ENCODE data around the gene MAGI2. TPM values are rescaled to one million over a fixed set of nuclear protein-coding genes. Genes with fewer than 3 reads are reported as not detected.

MAGI2 gene
- total RNA-seq, 1 donor from 2014 or later: 0.10 TPM

DNA sequence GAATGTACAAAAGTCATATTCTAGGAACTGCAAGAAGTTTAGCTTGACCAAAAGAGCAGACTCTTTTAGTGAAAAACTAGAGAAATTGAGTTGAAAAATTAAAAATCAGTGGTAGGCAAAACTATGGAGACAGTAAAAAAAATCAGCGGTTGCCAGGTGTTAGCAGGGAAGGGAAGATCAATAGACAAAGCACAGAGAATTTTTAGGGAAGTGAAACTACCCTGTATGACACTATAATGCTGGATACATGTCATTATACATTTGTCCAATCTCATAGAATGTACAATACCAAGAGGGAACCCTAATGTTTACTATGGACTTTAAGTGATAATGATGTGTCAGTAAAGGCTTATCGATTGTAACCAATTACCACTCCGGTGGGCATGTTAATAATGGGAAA, 761.9 kb downstream of the MAGI2 start:
- no peak for DNase-seq (ENCODE audit: low spot score)
- H3K4me1 Mint-ChIP-seq (ENCODE audit: low read depth): no peaks in the 10 kb centered on the region
- H3K4me3 Mint-ChIP-seq: no peak overlapping the region
- intact Hi-C loops (cut with micrococcal nuclease): no loop called here
- H3K27me3 Mint-ChIP-seq (ENCODE audit: insufficient read depth): no peaks in the 10 kb centered on the region
- H3K9me3 Mint-ChIP-seq: no peaks in the 10 kb centered on the region
- no peak overlapping the region for H3K27ac Mint-ChIP-seq
- H3K36me3 Mint-ChIP-seq (ENCODE audit: low read depth): no peaks in the 10 kb centered on the region

GRCh38 chr7:78690174-78690573, 763.3 kb downstream of the MAGI2 start:
- DNase-seq (ENCODE audit: low spot score): no peak
- Mint-ChIP-seq H3K4me1 (ENCODE audit: low read depth) (no peaks in the 10 kb centered on the region), H3K36me3 (ENCODE audit: low read depth) (no peaks in the 10 kb centered on the region), H3K27ac (no peak overlapping the region), H3K4me3 (no peak overlapping the region), H3K27me3 (ENCODE audit: insufficient read depth) (no peaks in the 10 kb centered on the region), H3K9me3 (no peaks in the 10 kb centered on the region)
- intact Hi-C loops (cut with micrococcal nuclease): no loop called here

DNA sequence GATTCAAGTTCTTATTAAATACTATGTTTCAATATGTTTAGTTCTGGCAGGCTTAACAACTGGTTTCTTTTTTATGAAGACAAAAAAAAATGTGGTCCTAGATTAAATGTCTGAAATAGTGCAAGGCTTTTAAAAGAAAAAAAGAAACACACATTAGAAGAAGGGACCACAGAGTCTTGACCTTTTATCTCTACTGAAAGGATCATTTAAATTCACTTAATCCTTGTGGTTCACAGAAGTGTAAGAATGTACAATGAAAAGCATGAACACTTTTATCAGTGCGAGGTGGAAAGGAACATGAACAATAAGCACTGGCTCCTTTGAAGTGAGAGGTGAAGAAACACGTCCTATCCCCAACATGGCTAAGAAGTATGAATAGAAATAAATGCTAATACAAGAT, 765.1 kb downstream of the MAGI2 start:
- Mint-ChIP-seq H3K4me1 (ENCODE audit: low read depth) (no peaks in the 10 kb centered on the region), H3K27me3 (ENCODE audit: insufficient read depth) (no peaks in the 10 kb centered on the region), H3K9me3 (no peaks in the 10 kb centered on the region), H3K4me3 (no peak overlapping the region), H3K27ac (no peak overlapping the region), H3K36me3 (ENCODE audit: low read depth) (no peaks in the 10 kb centered on the region)
- DNase-seq (ENCODE audit: low spot score): no peak
- intact Hi-C loops (cut with micrococcal nuclease): no loop called here

DNA sequence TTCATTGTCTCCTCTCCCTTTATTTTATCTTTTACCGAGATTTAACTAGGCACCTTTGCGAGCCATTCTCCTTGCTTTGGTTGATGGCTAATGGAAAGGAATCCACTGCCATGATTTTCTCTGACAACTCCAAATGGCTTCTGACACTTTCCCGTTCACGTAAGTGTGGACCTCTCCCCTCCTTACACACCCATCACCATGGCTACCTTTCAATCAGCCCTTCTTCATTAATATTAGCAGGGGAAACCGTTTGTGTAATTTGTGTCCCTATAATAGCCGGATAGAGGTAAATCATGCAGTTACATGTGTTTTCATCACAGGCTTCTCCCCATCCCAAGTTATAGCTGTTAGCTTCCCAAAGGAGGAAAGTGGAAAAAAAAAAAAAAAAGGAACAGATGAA, 767.3 kb downstream of the MAGI2 start:
- DNase-seq (ENCODE audit: low spot score): no peak
- Mint-ChIP-seq H3K4me1 (ENCODE audit: low read depth) (no peaks in the 10 kb centered on the region), H3K27ac (no peak overlapping the region), H3K36me3 (ENCODE audit: low read depth) (no peaks in the 10 kb centered on the region), H3K27me3 (ENCODE audit: insufficient read depth) (no peaks in the 10 kb centered on the region), H3K9me3 (no peaks in the 10 kb centered on the region), H3K4me3 (no peak overlapping the region)
- intact Hi-C loops (cut with micrococcal nuclease): no loop called here

DNA sequence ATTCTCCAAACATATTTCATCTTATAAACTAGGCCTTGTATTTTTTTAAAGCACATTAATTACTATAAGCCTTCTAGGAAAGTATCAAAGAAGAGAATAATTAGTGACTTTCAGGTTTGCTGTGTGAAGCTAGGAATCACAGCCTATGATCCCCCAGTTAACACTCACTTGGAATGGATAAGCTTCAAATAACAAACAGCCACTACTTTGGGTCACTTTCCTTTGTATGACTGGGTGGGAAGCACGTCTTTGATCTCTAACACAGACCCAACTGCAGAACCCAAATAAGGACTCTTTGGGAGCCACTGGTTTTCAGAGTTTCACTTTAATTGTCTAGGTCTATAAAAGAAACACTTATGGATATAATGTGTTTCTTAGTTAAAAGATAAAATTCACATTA, 769.3 kb downstream of the MAGI2 start:
- intact Hi-C loops (cut with micrococcal nuclease): no loop called here
- no peaks in the 10 kb centered on the region for H3K36me3 Mint-ChIP-seq (ENCODE audit: low read depth)
- no peak overlapping the region for H3K4me3 Mint-ChIP-seq
- H3K9me3 Mint-ChIP-seq: no peaks in the 10 kb centered on the region
- H3K4me1 Mint-ChIP-seq (ENCODE audit: low read depth): no peaks in the 10 kb centered on the region
- no peak for DNase-seq (ENCODE audit: low spot score)
- H3K27ac Mint-ChIP-seq: no peak overlapping the region
- no peaks in the 10 kb centered on the region for H3K27me3 Mint-ChIP-seq (ENCODE audit: insufficient read depth)

GRCh38 chr7:78683566-78683965, 769.9 kb downstream of the MAGI2 start:
- Mint-ChIP-seq H3K9me3 (no peaks in the 10 kb centered on the region), H3K27me3 (ENCODE audit: insufficient read depth) (no peaks in the 10 kb centered on the region), H3K4me3 (no peak overlapping the region), H3K4me1 (ENCODE audit: low read depth) (no peaks in the 10 kb centered on the region), H3K27ac (no peak overlapping the region), H3K36me3 (ENCODE audit: low read depth) (no peaks in the 10 kb centered on the region)
- DNase-seq (ENCODE audit: low spot score): no peak
- intact Hi-C loops (cut with micrococcal nuclease): no loop called here

- H3K4me3 Mint-ChIP-seq: no peak overlapping the region
- no peaks in the 10 kb centered on the region for H3K27me3 Mint-ChIP-seq (ENCODE audit: insufficient read depth)
- no peak for DNase-seq (ENCODE audit: low spot score)
- intact Hi-C loops (cut with micrococcal nuclease): no loop called here
- no peaks in the 10 kb centered on the region for H3K4me1 Mint-ChIP-seq (ENCODE audit: low read depth)
- no peak overlapping the region for H3K27ac Mint-ChIP-seq
- H3K9me3 Mint-ChIP-seq: no peaks in the 10 kb centered on the region
- no peaks in the 10 kb centered on the region for H3K36me3 Mint-ChIP-seq (ENCODE audit: low read depth)
Measured at GRCh38 chr7:78679112-78679876, 774.2 kb downstream of the MAGI2 start.

DNA sequence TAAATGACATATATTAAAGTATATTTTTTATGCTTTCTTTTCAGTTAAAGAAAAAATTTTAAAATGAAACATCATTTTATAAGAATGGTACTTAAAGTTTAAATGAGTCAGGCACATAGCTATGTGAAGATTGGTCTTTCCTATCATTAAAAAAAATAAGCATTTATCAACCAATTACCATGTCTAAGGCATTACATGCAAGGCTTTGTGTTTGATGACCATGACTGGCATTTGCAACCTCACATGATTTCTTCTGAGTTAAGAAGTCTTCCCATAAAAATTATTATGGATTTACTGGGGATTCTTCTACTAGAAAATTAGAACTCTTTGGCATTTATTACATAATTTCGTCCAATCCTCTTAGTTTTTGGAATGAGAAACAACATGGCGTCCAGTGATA, 776.1 kb downstream of the MAGI2 start:
- DNase-seq (ENCODE audit: low spot score): no peak
- Mint-ChIP-seq H3K27me3 (ENCODE audit: insufficient read depth) (no peaks in the 10 kb centered on the region), H3K27ac (no peak overlapping the region), H3K9me3 (no peaks in the 10 kb centered on the region), H3K36me3 (ENCODE audit: low read depth) (no peaks in the 10 kb centered on the region), H3K4me1 (ENCODE audit: low read depth) (no peaks in the 10 kb centered on the region), H3K4me3 (no peak overlapping the region)
- intact Hi-C loops (cut with micrococcal nuclease): no loop called here

- no peak overlapping the region for H3K27ac Mint-ChIP-seq
- DNase-seq (ENCODE audit: low spot score): no peak
- no peak overlapping the region for H3K4me3 Mint-ChIP-seq
- no peaks in the 10 kb centered on the region for H3K27me3 Mint-ChIP-seq (ENCODE audit: insufficient read depth)
- intact Hi-C loops (cut with micrococcal nuclease): no loop called here
- no peaks in the 10 kb centered on the region for H3K4me1 Mint-ChIP-seq (ENCODE audit: low read depth)
- H3K36me3 Mint-ChIP-seq (ENCODE audit: low read depth): no peaks in the 10 kb centered on the region
- H3K9me3 Mint-ChIP-seq: no peaks in the 10 kb centered on the region
Measured at GRCh38 chr7:78675511-78675910, 778.0 kb downstream of the MAGI2 start.

GRCh38 chr7:78673272-78673671, 780.2 kb downstream of the MAGI2 start:
- Mint-ChIP-seq H3K4me3 (no peak overlapping the region), H3K9me3 (peaks cover 4% of the 10 kb centered on the region), H3K4me1 (ENCODE audit: low read depth) (no peaks in the 10 kb centered on the region), H3K27ac (no peak overlapping the region), H3K36me3 (ENCODE audit: low read depth) (no peaks in the 10 kb centered on the region), H3K27me3 (ENCODE audit: insufficient read depth) (no peaks in the 10 kb centered on the region)
- intact Hi-C loops (cut with micrococcal nuclease): no loop called here
- no peak for DNase-seq (ENCODE audit: low spot score)

DNA sequence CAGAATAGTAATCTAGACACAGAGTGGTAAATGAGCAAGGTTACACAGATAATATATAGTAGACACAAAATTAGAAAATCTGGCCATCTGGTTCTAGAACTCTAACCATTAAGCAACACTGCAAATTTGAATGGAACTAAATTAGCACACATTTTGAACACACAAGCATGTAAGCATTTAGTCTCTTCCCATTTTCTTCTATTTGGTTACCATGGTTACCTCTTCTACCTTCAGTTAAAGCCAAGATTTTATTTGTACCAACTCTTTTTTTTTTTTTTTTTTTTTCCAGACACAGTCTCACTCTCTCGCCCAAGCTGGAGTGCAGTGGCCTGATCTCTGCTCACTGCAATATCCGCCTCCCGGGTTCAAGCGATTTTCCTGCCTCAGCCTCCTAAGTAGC, 790.5 kb downstream of the MAGI2 start:
- H3K36me3 Mint-ChIP-seq (ENCODE audit: low read depth): no peaks in the 10 kb centered on the region
- no peak for DNase-seq (ENCODE audit: low spot score)
- H3K4me1 Mint-ChIP-seq (ENCODE audit: low read depth): no peaks in the 10 kb centered on the region
- intact Hi-C loops (cut with micrococcal nuclease): no loop called here
- H3K4me3 Mint-ChIP-seq: no peak overlapping the region
- H3K27me3 Mint-ChIP-seq (ENCODE audit: insufficient read depth): no peaks in the 10 kb centered on the region
- H3K9me3 Mint-ChIP-seq: no peaks in the 10 kb centered on the region
- no peak overlapping the region for H3K27ac Mint-ChIP-seq

DNA sequence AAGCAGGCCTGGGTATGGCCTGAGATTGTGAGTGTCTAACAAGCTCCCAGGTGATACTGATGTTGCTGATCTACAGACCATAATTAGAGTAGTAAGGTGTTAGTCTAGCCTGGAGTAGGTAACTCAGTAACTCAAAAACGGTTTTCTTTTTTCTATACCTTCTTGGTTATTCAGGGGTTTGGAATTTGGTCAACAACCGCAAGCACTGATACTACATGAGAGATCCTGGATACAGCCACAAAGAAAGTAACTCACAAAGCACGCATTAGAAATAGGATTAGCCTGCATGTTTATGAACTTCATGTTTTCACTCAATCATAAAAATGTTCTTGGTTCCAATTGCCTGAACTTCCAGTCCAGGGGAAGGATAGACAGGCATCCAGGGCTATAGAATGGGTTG, 803.5 kb downstream of the MAGI2 start:
- no peaks in the 10 kb centered on the region for H3K27me3 Mint-ChIP-seq (ENCODE audit: insufficient read depth)
- H3K27ac Mint-ChIP-seq: no peak overlapping the region
- no peaks in the 10 kb centered on the region for H3K4me1 Mint-ChIP-seq (ENCODE audit: low read depth)
- no peak overlapping the region for H3K4me3 Mint-ChIP-seq
- H3K9me3 Mint-ChIP-seq: no peaks in the 10 kb centered on the region
- no peaks in the 10 kb centered on the region for H3K36me3 Mint-ChIP-seq (ENCODE audit: low read depth)
- DNase-seq (ENCODE audit: low spot score): no peak
- intact Hi-C loops (cut with micrococcal nuclease): no loop called here

- Mint-ChIP-seq H3K27ac (no peak overlapping the region), H3K4me1 (ENCODE audit: low read depth) (no peaks in the 10 kb centered on the region), H3K4me3 (no peak overlapping the region), H3K27me3 (ENCODE audit: insufficient read depth) (no peaks in the 10 kb centered on the region), H3K9me3 (no peaks in the 10 kb centered on the region), H3K36me3 (ENCODE audit: low read depth) (no peaks in the 10 kb centered on the region)
- intact Hi-C loops (cut with micrococcal nuclease): no loop called here
- no peak for DNase-seq (ENCODE audit: low spot score)
Measured at GRCh38 chr7:78649236-78649635, 804.2 kb downstream of the MAGI2 start.

DNA sequence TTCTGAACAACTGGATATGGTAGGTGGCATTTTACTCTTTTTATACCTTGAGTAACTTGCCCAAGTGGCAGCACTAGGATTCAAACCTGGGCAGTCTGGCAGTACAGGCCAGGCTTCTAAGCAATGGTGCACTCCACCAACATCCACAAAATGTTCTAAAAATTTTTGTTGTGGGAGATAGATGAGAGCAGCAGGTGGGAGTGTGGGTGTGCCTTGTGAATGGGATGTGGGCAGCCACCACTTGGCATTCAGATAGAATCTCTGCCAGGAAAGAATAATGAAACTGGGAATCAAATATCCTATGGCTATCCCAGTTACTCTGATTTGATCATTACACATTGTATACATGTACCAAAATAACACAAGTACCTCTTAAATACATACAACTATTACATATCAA, 810.7 kb downstream of the MAGI2 start:
- H3K4me1 Mint-ChIP-seq (ENCODE audit: low read depth): no peaks in the 10 kb centered on the region
- no peak overlapping the region for H3K4me3 Mint-ChIP-seq
- intact Hi-C loops (cut with micrococcal nuclease): no loop called here
- no peaks in the 10 kb centered on the region for H3K27me3 Mint-ChIP-seq (ENCODE audit: insufficient read depth)
- no peaks in the 10 kb centered on the region for H3K36me3 Mint-ChIP-seq (ENCODE audit: low read depth)
- H3K27ac Mint-ChIP-seq: no peak overlapping the region
- no peaks in the 10 kb centered on the region for H3K9me3 Mint-ChIP-seq
- no peak for DNase-seq (ENCODE audit: low spot score)

All from activated T-helper 1 cell treated with anti-CD3 and anti-CD28 coated beads, Interleukin-12 subunit alpha, Interleukin-12 subunit beta, Interleukin-2, Interleukin-4 antibody, amounts not matched to agents 30 ng/mL and 10 ng/mL and 1 ng/mL, durations not matched to agents 14 hours and 24 hours and 36 hours (primary cell).